GM23338 (cell line): ENCODE data around the gene MIGA1. TPM values are rescaled to one million over a fixed set of nuclear protein-coding genes. Genes with fewer than 3 reads are reported as not detected.
A peak's percentile ranks its signal among the peaks of the same experiment; 100 is the strongest.

Experiments used
- ATAC-seq: fragments of 200-7000 bp; cut with Tn5 transposase; 3 replicates; pipeline ENCODE4 v1.9.1; 2020
- DNase-seq: peaks from one replicate; pipeline ENCODE4 v3.0.0-alpha.2; 2015; ENCODE audit warnings: low spot score
- H2AFZ ChIP-seq: fragments of 200-600 bp; sonication (generic); 2 replicates; pipeline ENCODE4 v1.8.0; 2016; ENCODE audit warnings: antibody characterized with exemption, mild to moderate bottlenecking, moderate library complexity
- H3F3A ChIP-seq: fragments of 200-600 bp; sonication (generic); replicated peaks from 2 replicates; pipeline ENCODE4 v1.8.0; 2017; ENCODE audit warnings: antibody characterized with exemption, mixed run types, low read depth
- H3K27ac ChIP-seq: fragments of 200-600 bp; sonication (generic); 2 replicates; pipeline ENCODE4 v1.6.1; 2016; ENCODE audit warnings: low read depth
- H3K27me3 ChIP-seq: fragments of 200-600 bp; sonication (generic); 2 replicates; pipeline ENCODE4 v1.8.0; 2016; ENCODE audit warnings: mild to moderate bottlenecking, mixed run types, moderate library complexity; ENCODE audit not compliant: insufficient read depth
- H3K36me3 ChIP-seq: fragments of 200-600 bp; sonication (generic); 2 replicates; pipeline ENCODE4 v1.8.0; 2016; ENCODE audit warnings: mild to moderate bottlenecking; ENCODE audit not compliant: insufficient read depth
- H3K4me1 ChIP-seq: fragments of 200-600 bp; sonication (generic); 2 replicates; pipeline ENCODE4 v1.8.0; 2016; ENCODE audit warnings: mild to moderate bottlenecking, moderate library complexity; ENCODE audit not compliant: insufficient read depth
- H3K4me2 ChIP-seq: fragments of 200-600 bp; sonication (generic); 2 replicates; pipeline ENCODE4 v1.7.1; 2017; ENCODE audit warnings: mixed run types
- H3K4me3 ChIP-seq: fragments of 200-600 bp; sonication (generic); 2 replicates; pipeline ENCODE4 v1.6.1; 2016; ENCODE audit warnings: mixed run types
- H3K79me2 ChIP-seq: fragments of 200-600 bp; sonication (generic); replicated peaks from 2 replicates; pipeline ENCODE4 v1.8.0; 2017; ENCODE audit warnings: mild to moderate bottlenecking; ENCODE audit not compliant: insufficient read depth
- H3K9me2 ChIP-seq: fragments of 200-600 bp; sonication (generic); 2 replicates; pipeline ENCODE4 v1.8.0; 2017; ENCODE audit not compliant: insufficient read depth
- H4K20me1 ChIP-seq: fragments of 200-600 bp; sonication (generic); replicated peaks from 2 replicates; pipeline ENCODE4 v1.8.0; 2017; ENCODE audit warnings: mild to moderate bottlenecking; ENCODE audit not compliant: insufficient read depth
- H3K27ac Mint-ChIP-seq: 2 replicates; pipeline ENCODE4 v1.8.0; 2020; ENCODE audit warnings: inconsistent platforms, mild to moderate bottlenecking, moderate library complexity, mixed read lengths
- H3K27me3 Mint-ChIP-seq: 3 replicates; pipeline ENCODE4 v1.8.0; 2022; ENCODE audit warnings: low read depth, mild to moderate bottlenecking, moderate library complexity, mixed read lengths, inconsistent platforms; ENCODE audit not compliant: insufficient read depth, poor library complexity
- H3K36me3 Mint-ChIP-seq: 3 replicates; pipeline ENCODE4 v1.8.0; 2021; ENCODE audit warnings: low read depth, mild to moderate bottlenecking, inconsistent platforms, moderate library complexity, mixed read lengths
- H3K4me1 Mint-ChIP-seq: 3 replicates; pipeline ENCODE4 v1.8.0; 2020; ENCODE audit warnings: mild to moderate bottlenecking, inconsistent platforms, mixed read lengths
- H3K4me3 Mint-ChIP-seq: 3 replicates; pipeline ENCODE4 v1.8.0; 2021; ENCODE audit warnings: moderate library complexity, mild to moderate bottlenecking, inconsistent platforms, mixed read lengths
- H3K9me3 Mint-ChIP-seq: 3 replicates; pipeline ENCODE4 v1.8.0; 2020; ENCODE audit warnings: moderate library complexity, mild to moderate bottlenecking, inconsistent platforms, mixed read lengths
- CTCF ChIP-seq, 2 experiments: fragments of 200-600 bp in 1 of 2; sonication (generic) in 1 of 2; conservative IDR thresholded peaks; 2 replicates each; pipeline versions ENCODE4 v1.5.1 to v1.6.1; 2016 to 2017; ENCODE audit warnings: antibody characterized with exemption in 2 of 2, low read depth in 2 of 2, mild to moderate bottlenecking in 2 of 2, moderate library complexity in 1 of 2
- ETS1 ChIP-seq: IDR thresholded peaks from 2 replicates; pipeline ENCODE4 v1.6.1; 2016; ENCODE audit warnings: antibody characterized with exemption
- EZH2 ChIP-seq: fragments of 200-600 bp; sonication (generic); IDR thresholded peaks from one replicate; pipeline ENCODE4 v1.8.0; 2017; ENCODE audit warnings: antibody characterized with exemption, mild to moderate bottlenecking, low read depth; ENCODE audit not compliant: unreplicated experiment
- EZH2phosphoT487 ChIP-seq: fragments of 200-600 bp; sonication (generic); IDR thresholded peaks from one replicate; pipeline ENCODE4 v1.8.1; 2018; ENCODE audit warnings: antibody characterized with exemption; ENCODE audit not compliant: unreplicated experiment
- JUNB ChIP-seq: IDR thresholded peaks from one replicate; pipeline ENCODE4 v1.6.1; 2016; ENCODE audit warnings: antibody characterized with exemption; ENCODE audit not compliant: unreplicated experiment
- REST ChIP-seq: IDR thresholded peaks from one replicate; pipeline ENCODE4 v1.6.1; 2018; ENCODE audit warnings: antibody characterized with exemption; ENCODE audit not compliant: unreplicated experiment
- ZNF331 ChIP-seq: fragments of 250-450 bp; sonication (Bioruptor Pico); IDR thresholded peaks from 2 replicates; pipeline ENCODE4 v1.5.0; 2020; ENCODE audit warnings: low read depth, mild to moderate bottlenecking, moderate library complexity
- polyA plus RNA-seq: library from polyadenylated mRNA; unstranded; fragments of >200 nt; fragmentation: Nextera tagmentation; extraction: Ambion mirVana; gene quantifications from 2 replicates; pipeline ENCODE4 v1.2.1, GENCODE V29; 2016
- total RNA-seq: library from RNA; depleted of rRNA; stranded (reverse); fragments of >200 nt; shearing (Covaris generic); gene quantifications from 2 replicates; pipeline ENCODE4 v1.2.3, GENCODE V29; 2014

MIGA1 gene
- total and polyA plus RNA-seq, 2 experiments from 2014 or later, result 3.4 to 7.5 TPM

GRCh38 chr1:77757603-77758002 lies 21.8 kb upstream of the MIGA1 start:
- TF ChIP-seq REST (no peak), EZH2 (no peak), ZNF331 (CRISPR knock-in tag) (no peak), JUNB (no peak), ETS1 (no peak), CTCF (conservative IDR thresholded peaks at IDR 0.05; ENCODE audit: low read depth in 2 of 2) (no peak), EZH2phosphoT487 (no peak)
- Mint-ChIP-seq H3K27me3 (peaks cover 2% of the 10 kb centered on the region), H3K9me3 (no peaks in the 10 kb centered on the region), H3K27ac (no peak overlapping the region), H3K4me3 (peak overlapping the region; percentile 28; the same call in 1 of the 3 replicates), H3K4me1 (peaks cover 21% of the 10 kb centered on the region), H3K36me3 (no peaks in the 10 kb centered on the region; the same call in 2 of the 3 replicates)
- H3K79me2 ChIP-seq, result peaks cover 65% of the 10 kb centered on the region
- no peaks in the 10 kb centered on the region for H3K9me2 ChIP-seq
- H3K4me1 ChIP-seq, result peaks cover 12% of the 10 kb centered on the region
- ATAC-seq (no peak), DNase-seq (no peak)
- H3K27me3 ChIP-seq, result no peaks in the 10 kb centered on the region
- no peaks in the 10 kb centered on the region for H3K36me3 ChIP-seq
- no peak overlapping the region for H3K4me2 ChIP-seq
- no peak overlapping the region for H2AFZ ChIP-seq
- H3K4me3 ChIP-seq, result no peak overlapping the region
- H4K20me1 ChIP-seq, result peaks cover 22% of the 10 kb centered on the region
- H3F3A ChIP-seq, result 0 out of 2 replicates have a peak, but pooled peaks cover 5% of the 10 kb centered on the region
- H3K27ac ChIP-seq, result no peak overlapping the region
